Hepatocyte (in vitro differentiated cells): Measurements from ENCODE around the gene NSMF. TPM values are rescaled to one million over a fixed set of nuclear protein-coding genes. Genes with fewer than 3 reads are reported as not detected.

ENCODE experiments used
- DNase-seq: peaks from one replicate; pipeline ENCODE4 v3.0.0-alpha.2; 2016; ENCODE audit warnings: low spot score
- H2AFZ ChIP-seq: fragments of 200-600 bp; sonication (generic); 2 replicates; pipeline ENCODE4 v1.6.0; 2016; ENCODE audit warnings: antibody characterized with exemption, mild to moderate bottlenecking
- H3K27ac ChIP-seq: fragments of 200-600 bp; sonication (generic); 2 replicates; pipeline ENCODE4 v1.5.1; 2016; ENCODE audit warnings: mild to moderate bottlenecking
- H3K27me3 ChIP-seq: fragments of 200-600 bp; sonication (generic); 2 replicates; pipeline ENCODE4 v1.6.1; 2016
- H3K36me3 ChIP-seq: fragments of 200-600 bp; sonication (generic); replicated peaks from 2 replicates; pipeline ENCODE4 v1.5.1; 2016; ENCODE audit warnings: low read depth; ENCODE audit not compliant: insufficient read depth
- H3K4me1 ChIP-seq: fragments of 200-600 bp; sonication (generic); 2 replicates; pipeline ENCODE4 v1.5.1; 2016; ENCODE audit warnings: mild to moderate bottlenecking, moderate library complexity; ENCODE audit not compliant: insufficient read depth
- H3K4me2 ChIP-seq: fragments of 200-600 bp; sonication (generic); 2 replicates; pipeline ENCODE4 v1.6.0; 2016
- H3K4me3 ChIP-seq: fragments of 200-600 bp; sonication (generic); 2 replicates; pipeline ENCODE4 v1.5.1; 2016; ENCODE audit warnings: mild to moderate bottlenecking
- H3K79me2 ChIP-seq: fragments of 200-600 bp; sonication (generic); 2 replicates; pipeline ENCODE4 v1.6.0; 2017; ENCODE audit warnings: mild to moderate bottlenecking
- H3K9me2 ChIP-seq: fragments of 200-600 bp; sonication (generic); replicated peaks from 2 replicates; pipeline ENCODE4 v1.6.0; 2017; ENCODE audit warnings: mild to moderate bottlenecking; ENCODE audit not compliant: insufficient read depth
- H3K9me3 ChIP-seq: fragments of 200-600 bp; sonication (generic); 2 replicates; pipeline ENCODE4 v1.5.1; 2016; ENCODE audit warnings: low read depth, mild to moderate bottlenecking
- H4K20me1 ChIP-seq: fragments of 200-600 bp; sonication (generic); 2 replicates; pipeline ENCODE4 v1.6.0; 2016; ENCODE audit warnings: mild to moderate bottlenecking; ENCODE audit not compliant: insufficient read depth, poor library complexity, severe bottlenecking
- EZH2 ChIP-seq: fragments of 200-600 bp; sonication (generic); IDR thresholded peaks from 2 replicates; pipeline ENCODE4 v1.6.1; 2016; ENCODE audit warnings: antibody characterized with exemption, mild to moderate bottlenecking, borderline replicate concordance
- EZH2phosphoT487 ChIP-seq: fragments of 200-600 bp; sonication (generic); IDR thresholded peaks from one replicate; pipeline ENCODE4 v1.6.1; 2018; ENCODE audit warnings: antibody characterized with exemption, mild to moderate bottlenecking, low read depth, moderate library complexity; ENCODE audit not compliant: unreplicated experiment, severe bottlenecking
- WGBS: methylation state at CpG from one replicate; pipeline ENCODE4 v1.1.6; 2016; ENCODE audit warnings: low lambda C conversion rate; ENCODE audit errors: missing lambda C conversion rate; 5-methylcytosine and 5-hydroxymethylcytosine counted together
- polyA plus RNA-seq: library from polyadenylated mRNA; unstranded; fragments of >200 nt; fragmentation: Nextera tagmentation; extraction: Ambion mirVana; gene quantifications from 2 replicates; pipeline ENCODE4 v1.2.1, GENCODE V29; 2016
- total RNA-seq: library from RNA; depleted of rRNA; stranded (reverse); fragments of >200 nt; gene quantifications from 2 replicates; pipeline ENCODE4 v1.2.3, GENCODE V29; 2014
- TF ChIP-seq, protein P1 (sequence below): fragments of 200-600 bp; sonication (generic); IDR thresholded peaks from 2 replicates; pipeline ENCODE4 v1.5.1; 2016; ENCODE audit warnings: antibody characterized with exemption, mild to moderate bottlenecking; ENCODE audit not compliant: poor library complexity

The NSMF gene
- total and polyA plus RNA-seq, 2 experiments from 2014 or later = 39.5 to 51.6 TPM

DNA sequence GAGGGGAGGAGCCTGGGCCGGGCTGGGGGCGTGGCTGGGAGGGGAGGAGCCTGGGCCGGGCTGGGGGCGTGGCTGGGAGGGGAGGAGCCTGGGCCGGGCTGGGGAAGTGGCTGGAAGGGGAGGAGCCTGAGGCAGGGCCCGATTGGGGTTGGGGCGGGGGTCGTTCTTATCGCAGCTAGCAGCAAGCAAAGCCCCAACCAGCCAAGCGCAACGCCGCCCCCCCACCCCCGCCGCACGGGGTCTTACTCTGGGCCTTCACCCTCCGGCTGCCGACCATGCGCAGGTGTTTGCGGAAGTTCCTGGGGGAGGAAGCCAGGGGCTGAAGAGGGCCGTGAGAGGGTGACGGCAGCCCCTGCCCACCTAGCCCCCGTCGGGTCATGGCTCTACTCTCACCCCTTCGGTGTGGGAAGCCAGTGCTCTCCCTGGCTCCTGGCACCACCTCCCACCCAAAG lies 5.0 kb downstream of the NSMF start:
- no peak for DNase-seq
- H3K27me3 ChIP-seq = no peaks in the 10 kb centered on the region
- H3K27ac ChIP-seq = peak overlapping the region; percentile 64
- no peaks in the 10 kb centered on the region for H3K9me2 ChIP-seq
- H4K20me1 ChIP-seq = peaks cover 3% of the 10 kb centered on the region
- peak overlapping the region; percentile 75 for H3K4me2 ChIP-seq
- no peaks in the 10 kb centered on the region for H3K9me3 ChIP-seq
- 61% methylated on average over 8 of the region's 24 CpGs for WGBS
- no peaks in the 10 kb centered on the region for H3K36me3 ChIP-seq
- no peaks in the 10 kb centered on the region for H3K4me1 ChIP-seq
- H2AFZ ChIP-seq = no peak overlapping the region
- TF ChIP-seq, protein P1, sequence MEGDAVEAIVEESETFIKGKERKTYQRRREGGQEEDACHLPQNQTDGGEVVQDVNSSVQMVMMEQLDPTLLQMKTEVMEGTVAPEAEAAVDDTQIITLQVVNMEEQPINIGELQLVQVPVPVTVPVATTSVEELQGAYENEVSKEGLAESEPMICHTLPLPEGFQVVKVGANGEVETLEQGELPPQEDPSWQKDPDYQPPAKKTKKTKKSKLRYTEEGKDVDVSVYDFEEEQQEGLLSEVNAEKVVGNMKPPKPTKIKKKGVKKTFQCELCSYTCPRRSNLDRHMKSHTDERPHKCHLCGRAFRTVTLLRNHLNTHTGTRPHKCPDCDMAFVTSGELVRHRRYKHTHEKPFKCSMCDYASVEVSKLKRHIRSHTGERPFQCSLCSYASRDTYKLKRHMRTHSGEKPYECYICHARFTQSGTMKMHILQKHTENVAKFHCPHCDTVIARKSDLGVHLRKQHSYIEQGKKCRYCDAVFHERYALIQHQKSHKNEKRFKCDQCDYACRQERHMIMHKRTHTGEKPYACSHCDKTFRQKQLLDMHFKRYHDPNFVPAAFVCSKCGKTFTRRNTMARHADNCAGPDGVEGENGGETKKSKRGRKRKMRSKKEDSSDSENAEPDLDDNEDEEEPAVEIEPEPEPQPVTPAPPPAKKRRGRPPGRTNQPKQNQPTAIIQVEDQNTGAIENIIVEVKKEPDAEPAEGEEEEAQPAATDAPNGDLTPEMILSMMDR = no peak
- no peak for TF ChIP-seq EZH2phosphoT487
- TF ChIP-seq EZH2 = no peak
- H3K79me2 ChIP-seq = peaks cover 11% of the 10 kb centered on the region
- H3K4me3 ChIP-seq = no peak overlapping the region

DNA sequence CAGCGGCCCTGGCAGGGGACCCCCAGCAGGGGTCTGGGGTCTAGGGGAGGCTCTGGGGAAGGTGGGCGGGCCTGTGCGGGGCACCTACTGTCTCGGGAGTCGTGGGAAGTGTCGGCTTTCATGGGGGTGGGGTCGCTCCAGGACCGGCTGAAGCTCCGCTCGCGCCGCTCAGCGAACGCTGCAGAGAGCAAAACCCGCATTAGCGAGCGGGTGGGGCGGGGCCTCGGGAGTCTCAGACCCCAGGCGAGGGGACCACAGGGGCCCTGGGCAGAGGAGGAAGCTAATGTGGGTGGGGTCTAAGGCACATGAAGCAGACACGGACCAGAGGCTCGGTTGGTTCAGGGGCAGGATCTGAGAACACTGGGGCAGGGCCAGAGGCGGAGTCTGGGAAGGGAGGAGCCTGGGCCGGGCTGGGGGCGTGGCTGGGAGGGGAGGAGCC lies 5.5 kb downstream of the NSMF start:
- no peak overlapping the region for H3K4me3 ChIP-seq
- peaks cover 3% of the 10 kb centered on the region for H4K20me1 ChIP-seq
- peaks cover 10% of the 10 kb centered on the region for H3K79me2 ChIP-seq
- H3K9me3 ChIP-seq = no peaks in the 10 kb centered on the region
- no peaks in the 10 kb centered on the region for H3K9me2 ChIP-seq
- no peaks in the 10 kb centered on the region for H3K36me3 ChIP-seq
- TF ChIP-seq, protein P1 = no peak
- TF ChIP-seq EZH2 (no peak), EZH2phosphoT487 (no peak)
- WGBS = 53% methylated on average over 13 of the region's 25 CpGs
- peak overlapping the region; percentile 70 for H3K4me2 ChIP-seq
- H2AFZ ChIP-seq = no peak overlapping the region
- H3K27me3 ChIP-seq = no peaks in the 10 kb centered on the region
- DNase-seq = peak; percentile 77
- H3K27ac ChIP-seq = no peak overlapping the region
- no peaks in the 10 kb centered on the region for H3K4me1 ChIP-seq

DNA sequence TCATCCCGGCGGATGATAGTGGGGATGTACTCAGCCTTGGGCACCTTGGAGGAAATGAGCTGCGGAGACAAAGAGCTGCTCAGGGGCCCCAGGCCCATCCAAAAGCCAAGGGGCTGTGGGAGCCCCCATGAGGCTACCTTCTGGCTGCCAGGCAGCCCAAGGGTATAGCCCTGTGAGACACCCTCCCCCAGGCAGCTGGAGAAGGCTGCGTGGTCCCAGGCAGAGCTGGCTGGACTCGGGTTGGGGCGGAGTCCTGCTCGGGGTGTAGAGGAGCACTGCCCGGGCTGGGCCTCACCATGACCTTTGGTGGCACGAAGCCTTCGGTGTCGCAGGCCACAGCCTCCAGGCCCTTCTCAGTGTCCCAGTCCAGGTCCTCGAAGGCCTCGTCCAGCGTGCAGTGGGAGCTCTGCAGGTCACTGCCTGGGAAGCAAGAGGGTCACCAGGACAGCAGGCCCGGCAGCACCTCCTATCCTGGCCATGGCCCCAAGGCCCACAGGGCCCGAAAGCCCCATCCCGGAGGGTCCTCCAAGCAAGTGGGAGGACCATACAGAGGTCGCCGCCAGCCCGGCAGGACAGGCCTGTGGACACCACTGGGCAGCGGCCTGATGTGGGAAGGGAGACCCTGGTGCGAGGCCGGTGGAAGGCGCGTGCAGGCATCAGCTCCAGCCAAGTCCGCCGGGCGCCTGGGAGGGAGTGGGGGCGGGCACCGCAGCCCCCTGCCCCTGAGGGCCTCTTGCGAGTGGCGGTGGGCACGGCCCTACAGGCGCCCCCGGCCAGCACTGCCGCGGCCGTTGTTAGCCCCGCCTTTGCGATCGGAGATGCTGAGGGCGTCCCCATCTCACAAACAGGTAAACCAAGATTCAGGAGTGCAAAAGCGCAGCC lies 6.1 kb downstream of the NSMF start:
- Histone ChIP-seq H2AFZ (no peak overlapping the region), H3K79me2 (peaks cover 3% of the 10 kb centered on the region), H3K4me1 (no peaks in the 10 kb centered on the region), H3K27ac (no peak overlapping the region), H3K4me2 (peak overlapping the region; percentile 70), H3K36me3 (no peaks in the 10 kb centered on the region), H3K9me3 (no peaks in the 10 kb centered on the region), H4K20me1 (peaks cover under 1% of the 10 kb centered on the region), H3K4me3 (no peak overlapping the region), H3K27me3 (no peaks in the 10 kb centered on the region), H3K9me2 (no peaks in the 10 kb centered on the region)
- no peak for TF ChIP-seq EZH2phosphoT487
- no peak for TF ChIP-seq EZH2
- TF ChIP-seq, protein P1 = no peak
- WGBS = 94% methylated on average over 40 of the region's 43 CpGs
- no peak for DNase-seq
